CD4-positive, alpha-beta T cell (primary cell): ENCODE data around the gene UGT2B28. TPM values are rescaled to one million over a fixed set of nuclear protein-coding genes. Genes with fewer than 3 reads are reported as not detected.
"Not testable (repeated sequence)": the region's sequence is repeated elsewhere in the genome, so short reads cannot be mapped to it uniquely, and the experiment has no call there.

Experiments
- ATAC-seq: fragments of 200-7000 bp; cut with Tn5 transposase; one replicate; pipeline ENCODE4 v1.10.0; 2022; ENCODE audit warnings: mild to moderate bottlenecking; ENCODE audit not compliant: poor library complexity
- CTCF ChIA-PET: fragments of 350-600 bp; sonication (Branson Sonifier 250); formaldehyde crosslinking; loops from one replicate; lab custom pipeline; 2021; ENCODE audit warnings: antibody characterized with exemption, inconsistent platforms; lab: Charles Lee
- POLR2A ChIA-PET: fragments of 350-600 bp; sonication (Branson Sonifier 250); formaldehyde crosslinking; loops from one replicate; lab custom pipeline; 2021; ENCODE audit warnings: antibody characterized with exemption, inconsistent platforms; lab: Charles Lee
- DNase-seq, 14 experiments: peaks; one replicate each; pipeline ENCODE4 v3.0.0-alpha.2; 2013 to 2020; ENCODE audit warnings: mixed read lengths in 2 of 14
- H3K27ac ChIP-seq, 2 donors: one replicate each; pipeline versions ENCODE4 v1.5.1 to v1.7.0; 2013; ENCODE audit warnings: low read length in 2 of 2, low read depth in 1 of 2, mild to moderate bottlenecking in 1 of 2
- H3K27me3 ChIP-seq, 2 experiments: 1 replicate in 1 of 2; 2 replicates in 1 of 2; pipeline versions ENCODE4 v1.6.1 to v1.7.0; 2013; ENCODE audit warnings: low read length in 2 of 2, control low read depth in 1 of 2, mild to moderate bottlenecking in 1 of 2, moderate library complexity in 1 of 2; ENCODE audit not compliant: insufficient read depth in 2 of 2, control insufficient read depth in 1 of 2
- H3K36me3 ChIP-seq: one replicate; pipeline ENCODE4 v1.6.1; 2013; ENCODE audit warnings: low read length, control low read depth; ENCODE audit not compliant: insufficient read depth
- H3K4me1 ChIP-seq: one replicate; pipeline ENCODE4 v1.6.1; 2013; ENCODE audit warnings: low read length, control low read depth; ENCODE audit not compliant: insufficient read depth
- H3K4me3 ChIP-seq: one replicate; pipeline ENCODE4 v1.5.1; 2013; ENCODE audit warnings: mild to moderate bottlenecking, low read length, moderate library complexity
- H3K9me3 ChIP-seq, 2 experiments: 1 replicate in 1 of 2; 2 replicates in 1 of 2; pipeline versions ENCODE4 v1.6.1 to v1.7.0; 2013; ENCODE audit warnings: low read length in 2 of 2, mild to moderate bottlenecking in 2 of 2, control low read depth in 1 of 2, moderate library complexity in 1 of 2; ENCODE audit not compliant: control insufficient read depth in 1 of 2, insufficient read depth in 1 of 2
- H3K27ac Mint-ChIP-seq: one replicate; pipeline ENCODE4 v1.8.0; 2020; ENCODE audit warnings: mixed read lengths
- H3K27me3 Mint-ChIP-seq: one replicate; pipeline ENCODE4 v1.8.0; 2021; ENCODE audit warnings: mixed read lengths
- H3K36me3 Mint-ChIP-seq: one replicate; pipeline ENCODE4 v1.8.0; 2021; ENCODE audit warnings: low read depth, mixed read lengths
- H3K4me1 Mint-ChIP-seq: one replicate; pipeline ENCODE4 v1.8.0; 2021; ENCODE audit warnings: low read depth, mixed read lengths
- H3K4me3 Mint-ChIP-seq: one replicate; pipeline ENCODE4 v1.8.0; 2020; ENCODE audit warnings: mild to moderate bottlenecking, mixed read lengths
- H3K9me3 Mint-ChIP-seq: one replicate; pipeline ENCODE4 v1.8.0; 2020; ENCODE audit warnings: mixed read lengths
- intact Hi-C, 2 experiments: fragments of 100-400 bp; cut with DNase I in 1 of 2; cut with micrococcal nuclease in 1 of 2; formaldehyde crosslinking; loops; one replicate each; pipeline versions ENCODE4 v1.15.1 to v1.9.0; 2023 to 2025; cut with DNase I, micrococcal nuclease
- total RNA-seq, 174 experiments: library from RNA in 2 of 174; stranded (reverse) in 2 of 174; gene quantifications; one replicate each; pipeline ENCODE4 v1.2.3 and lab custom pipeline; 2021 to 2026

The UGT2B28 gene
- total RNA-seq, 2 experiments from 2014 or later = not detected

GRCh38 chr4:69242562-69243240 lies 37.6 kb upstream of the UGT2B28 start:
- H3K9me3 ChIP-seq, ATAC-seq, H3K27me3 Mint-ChIP-seq, DNase-seq, H3K27me3 ChIP-seq, H3K4me3 Mint-ChIP-seq, H3K36me3 ChIP-seq, intact Hi-C loops, H3K27ac Mint-ChIP-seq, H3K4me1 Mint-ChIP-seq, H3K4me1 ChIP-seq, H3K27ac ChIP-seq, H3K36me3 Mint-ChIP-seq, CTCF ChIA-PET, H3K4me3 ChIP-seq, POLR2A ChIA-PET: not testable (repeated sequence)
- peaks cover 11% of the 10 kb centered on the region for H3K9me3 Mint-ChIP-seq

DNA sequence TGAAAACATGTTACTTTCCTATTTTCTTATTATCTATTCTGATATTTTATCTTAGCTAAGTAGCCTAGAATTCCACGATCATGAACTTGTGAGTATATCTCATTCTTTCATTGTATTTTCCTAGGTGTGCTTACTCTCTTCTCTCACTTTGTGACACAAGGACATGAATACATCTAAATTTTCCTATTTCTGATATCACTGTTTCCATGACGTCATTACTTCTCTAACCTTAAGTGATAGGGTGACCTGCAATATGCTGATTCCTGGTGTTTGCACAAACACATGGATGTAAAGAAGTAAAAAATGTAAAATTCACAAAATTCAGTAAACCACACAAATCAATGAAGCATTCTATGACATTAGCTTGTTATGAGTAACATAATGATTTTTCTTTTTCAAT lies 29.4 kb upstream of the UGT2B28 start:
- DNase-seq, H3K36me3 ChIP-seq, H3K27me3 Mint-ChIP-seq, H3K27me3 ChIP-seq, H3K36me3 Mint-ChIP-seq, H3K27ac ChIP-seq, H3K27ac Mint-ChIP-seq, intact Hi-C loops, H3K9me3 ChIP-seq, ATAC-seq, H3K4me3 ChIP-seq, H3K4me1 ChIP-seq, H3K4me1 Mint-ChIP-seq, CTCF ChIA-PET, H3K4me3 Mint-ChIP-seq, POLR2A ChIA-PET, H3K9me3 Mint-ChIP-seq: not testable (repeated sequence)

GRCh38 chr4:69253147-69253772 lies 27.0 kb upstream of the UGT2B28 start:
- H3K36me3 ChIP-seq, H3K4me3 ChIP-seq, CTCF ChIA-PET, H3K9me3 ChIP-seq, intact Hi-C loops, H3K27ac ChIP-seq, POLR2A ChIA-PET, H3K4me3 Mint-ChIP-seq, ATAC-seq, H3K27me3 ChIP-seq, H3K4me1 Mint-ChIP-seq, H3K27me3 Mint-ChIP-seq, H3K27ac Mint-ChIP-seq, DNase-seq, H3K4me1 ChIP-seq, H3K9me3 Mint-ChIP-seq, H3K36me3 Mint-ChIP-seq: not testable (repeated sequence)

GRCh38 chr4:69268612-69269011 lies 11.7 kb upstream of the UGT2B28 start:
- H3K27me3 Mint-ChIP-seq, H3K9me3 ChIP-seq, ATAC-seq, H3K36me3 ChIP-seq, POLR2A ChIA-PET, H3K27me3 ChIP-seq, H3K4me3 ChIP-seq, CTCF ChIA-PET, DNase-seq, H3K4me3 Mint-ChIP-seq, H3K4me1 ChIP-seq, H3K9me3 Mint-ChIP-seq, H3K27ac ChIP-seq, H3K36me3 Mint-ChIP-seq, H3K27ac Mint-ChIP-seq, H3K4me1 Mint-ChIP-seq, intact Hi-C loops: not testable (repeated sequence)

DNA sequence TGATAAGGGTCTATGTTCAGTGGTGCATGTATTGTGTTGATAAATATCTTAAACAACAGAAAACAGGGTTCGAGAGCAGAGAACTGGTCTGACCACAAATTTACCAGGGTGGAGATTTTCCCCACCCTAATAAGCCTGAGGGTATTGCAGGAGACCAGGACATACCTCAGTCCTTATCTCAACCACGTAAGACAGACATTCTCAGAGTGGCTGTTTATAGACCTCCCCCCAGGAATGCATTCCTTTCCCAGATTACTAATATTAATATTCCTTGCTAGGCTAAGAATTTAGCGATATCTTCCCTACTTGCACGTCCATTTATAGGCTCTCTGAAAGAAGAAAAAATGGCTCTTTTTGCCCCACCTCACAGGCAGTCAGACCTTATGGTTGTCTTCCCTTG lies 16.1 kb downstream of the UGT2B28 start:
- H3K36me3 ChIP-seq, H3K4me1 ChIP-seq, intact Hi-C loops, H3K36me3 Mint-ChIP-seq, DNase-seq, ATAC-seq, CTCF ChIA-PET, H3K27ac ChIP-seq, H3K27ac Mint-ChIP-seq, H3K4me3 ChIP-seq, H3K4me1 Mint-ChIP-seq, H3K4me3 Mint-ChIP-seq, H3K9me3 ChIP-seq, H3K27me3 Mint-ChIP-seq, H3K27me3 ChIP-seq, POLR2A ChIA-PET: not testable (repeated sequence)
- peaks cover 15% of the 10 kb centered on the region for H3K9me3 Mint-ChIP-seq

- POLR2A ChIA-PET, H3K27ac ChIP-seq: not testable (repeated sequence)
Observed at GRCh38 chr4:69308426-69309033, 28.3 kb downstream of the UGT2B28 start.

More at GRCh38 chr4:69308426-69309033, 28.3 kb downstream of the UGT2B28 start:
- H3K4me1 ChIP-seq, H3K9me3 ChIP-seq, H3K27me3 ChIP-seq, H3K36me3 ChIP-seq, CTCF ChIA-PET, H3K27ac Mint-ChIP-seq, ATAC-seq, H3K27me3 Mint-ChIP-seq, H3K4me3 Mint-ChIP-seq, H3K4me1 Mint-ChIP-seq, H3K4me3 ChIP-seq, DNase-seq, H3K9me3 Mint-ChIP-seq, H3K36me3 Mint-ChIP-seq: not testable (repeated sequence)
- intact Hi-C loops = loop anchor here (1.0 to 2.0 kb wide), 2 partner anchors 67 to 68 kb away; no protein-coding TSS in a partner anchor
